Measurements from ENCODE around the gene IL1RAPL1.

- TF ChIP-seq CTCF (conservative IDR thresholded peaks at IDR 0.05 in 1 of 2, IDR thresholded peaks at IDR 0.05 in 1 of 2; ENCODE audit: extremely low read depth in 1 of 2, insufficient read depth in 1 of 2, low read depth in 1 of 2, low read length in 2 of 2) (no peak), EZH2 (IDR thresholded peaks at IDR 0.05; ENCODE audit: borderline replicate concordance, low read length) (no peak)
Measured at GRCh38 chrX:28901637-28902036, 314.4 kb downstream of the IL1RAPL1 start.

All from mammary epithelial cell (primary cell).